Heart left ventricle (tissue), 13 donors: ENCODE data around the gene EEF1B2.
"Not testable (repeated sequence)": the region's sequence is repeated elsewhere in the genome, so short reads cannot be mapped to it uniquely, and the experiment has no call there.

ENCODE experiments used
- POLR2A ChIP-seq, 2 donors: fragments of 450-650 bp; IDR thresholded peaks; one replicate each; pipeline ENCODE4 v1.6.1; 2017; ENCODE audit warnings: antibody characterized with exemption in 2 of 2, mild to moderate bottlenecking in 2 of 2, moderate library complexity in 2 of 2
- TF ChIP-seq, protein P1 (sequence below), 12 donors: fragments of 200-600 bp; sonication (generic) in 4 of 12; IDR thresholded peaks; one replicate each; pipeline versions ENCODE4 v1.5.0 to v1.8.0; 2018 to 2022; ENCODE audit warnings: antibody characterized with exemption in 12 of 12, mild to moderate bottlenecking in 5 of 12
- donor health status: ischemic (EF 13 %, LVEDD 7.1; RV severe dilation, severe dysfunction).
- donor health status: DM: no; HTN: yes; CAD: no.
- donor health status: DM: no; HTN: no; CAD: no.
- donor health status: ischemic (EF 25% LVEDD 6.9; RV normal size, moderate dysfunction).
- donor health status: ischemic (EF 25% LVEDD 5.7; RV mildly dilated, moderate dysfunction).
- donor health status: ischemic (EF 35%, LVEDD 5.7; RV mildly dilated, moderate dysfunction).
- donor health status: nonischemic (EF 11% LVEDD 7.7; RV severe dilation, severe dysfunction).
- donor health status: DM: yes; HTN: yes; CAD: no.
- donor health status: PGD.
- donor health status: ischemic (EF 29% LVEDD 5.4; RV normal size, mild dysfunction).
- donor health status: nonischemic (EF 23%, LVEDD 6.1; RV moderate dilation, normal function).

DNA sequence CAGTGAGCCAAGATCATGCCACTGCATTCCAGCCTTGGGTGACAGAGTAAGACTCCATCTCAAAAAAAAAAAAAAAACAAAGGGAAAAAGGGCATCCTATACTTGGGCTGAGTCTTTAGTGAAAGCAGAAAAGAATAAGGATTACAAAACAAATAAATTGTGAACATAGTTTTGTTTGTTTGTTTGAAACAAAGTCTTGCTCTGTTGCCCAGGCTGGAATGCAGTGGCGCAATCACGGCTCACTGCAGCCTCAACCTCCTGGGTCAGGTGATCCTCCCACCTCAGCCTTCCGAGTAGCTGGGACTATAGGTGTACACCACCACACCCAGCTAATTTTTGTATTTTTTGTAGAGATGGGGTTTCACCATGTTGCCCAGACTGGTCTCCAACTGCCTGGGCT lies 37.1 kb upstream of the EEF1B2 start:
- TF ChIP-seq, protein P1, sequence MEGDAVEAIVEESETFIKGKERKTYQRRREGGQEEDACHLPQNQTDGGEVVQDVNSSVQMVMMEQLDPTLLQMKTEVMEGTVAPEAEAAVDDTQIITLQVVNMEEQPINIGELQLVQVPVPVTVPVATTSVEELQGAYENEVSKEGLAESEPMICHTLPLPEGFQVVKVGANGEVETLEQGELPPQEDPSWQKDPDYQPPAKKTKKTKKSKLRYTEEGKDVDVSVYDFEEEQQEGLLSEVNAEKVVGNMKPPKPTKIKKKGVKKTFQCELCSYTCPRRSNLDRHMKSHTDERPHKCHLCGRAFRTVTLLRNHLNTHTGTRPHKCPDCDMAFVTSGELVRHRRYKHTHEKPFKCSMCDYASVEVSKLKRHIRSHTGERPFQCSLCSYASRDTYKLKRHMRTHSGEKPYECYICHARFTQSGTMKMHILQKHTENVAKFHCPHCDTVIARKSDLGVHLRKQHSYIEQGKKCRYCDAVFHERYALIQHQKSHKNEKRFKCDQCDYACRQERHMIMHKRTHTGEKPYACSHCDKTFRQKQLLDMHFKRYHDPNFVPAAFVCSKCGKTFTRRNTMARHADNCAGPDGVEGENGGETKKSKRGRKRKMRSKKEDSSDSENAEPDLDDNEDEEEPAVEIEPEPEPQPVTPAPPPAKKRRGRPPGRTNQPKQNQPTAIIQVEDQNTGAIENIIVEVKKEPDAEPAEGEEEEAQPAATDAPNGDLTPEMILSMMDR (IDR thresholded peaks at IDR 0.05): not testable (repeated sequence)
- TF ChIP-seq POLR2A (IDR thresholded peaks at IDR 0.05): not testable (repeated sequence)
